ENCODE data around the gene TUBA4B. TPM values are rescaled to one million over a fixed set of nuclear protein-coding genes. Genes with fewer than 3 reads are reported as not detected.

Gene TUBA4B
- total RNA-seq, 1 experiment from 2014 or later, result 0.28 TPM

- Histone ChIP-seq H3K36me3 (replicated peaks; ENCODE audit: control insufficient read depth, insufficient read depth, low read length) (no peaks in the 10 kb centered on the region), H3K4me3 (ENCODE audit: insufficient read depth, low read depth, low read length) (no peak overlapping the region), H3K27me3 (ENCODE audit: control insufficient read depth, insufficient read depth, low read length) (peaks cover 2% of the 10 kb centered on the region; the same call in 1 of the 2 replicates)
- DNase-seq, result no peak
Measured at GRCh38 chr2:219270055-219270372, 17.0 kb downstream of the TUBA4B start.

- Histone ChIP-seq H3K27me3 (ENCODE audit: control insufficient read depth, insufficient read depth, low read length) (peaks cover 2% of the 10 kb centered on the region; the same call in 1 of the 2 replicates), H3K4me3 (ENCODE audit: insufficient read depth, low read depth, low read length) (no peak overlapping the region), H3K36me3 (replicated peaks; ENCODE audit: control insufficient read depth, insufficient read depth, low read length) (no peaks in the 10 kb centered on the region)
- DNase-seq, result no peak
Measured at GRCh38 chr2:219271021-219271420, 18.0 kb downstream of the TUBA4B start.

- DNase-seq, result no peak
- Histone ChIP-seq H3K36me3 (replicated peaks; ENCODE audit: control insufficient read depth, insufficient read depth, low read length) (no peaks in the 10 kb centered on the region), H3K4me3 (ENCODE audit: insufficient read depth, low read depth, low read length) (no peak overlapping the region), H3K27me3 (ENCODE audit: control insufficient read depth, insufficient read depth, low read length) (peaks cover 2% of the 10 kb centered on the region; the same call in 1 of the 2 replicates)
Measured at GRCh38 chr2:219272356-219272755, 19.3 kb downstream of the TUBA4B start.

DNA sequence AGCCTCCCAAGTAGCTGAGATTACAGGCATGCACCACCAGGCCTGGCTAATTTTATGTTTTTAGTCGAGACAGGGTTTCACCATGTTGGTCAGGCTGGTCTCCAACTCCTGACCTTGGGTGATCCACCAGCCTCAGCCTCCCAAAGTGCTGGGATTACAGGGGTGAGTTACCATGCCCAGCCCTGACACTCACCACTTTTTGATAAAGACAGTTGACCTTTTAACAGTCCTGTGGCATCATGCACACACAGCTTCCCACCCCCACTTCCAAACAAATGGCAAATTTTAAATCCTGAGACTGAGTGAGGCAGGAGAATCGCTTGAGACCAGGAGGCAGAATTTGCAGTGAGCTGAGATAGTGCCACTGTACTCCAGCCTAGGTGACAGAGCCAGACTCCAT lies 20.0 kb downstream of the TUBA4B start:
- Histone ChIP-seq H3K36me3 (replicated peaks; ENCODE audit: control insufficient read depth, insufficient read depth, low read length) (no peaks in the 10 kb centered on the region), H3K27me3 (ENCODE audit: control insufficient read depth, insufficient read depth, low read length) (peaks cover 2% of the 10 kb centered on the region; the same call in 1 of the 2 replicates), H3K4me3 (ENCODE audit: insufficient read depth, low read depth, low read length) (no peak overlapping the region)
- no peak for DNase-seq

DNA sequence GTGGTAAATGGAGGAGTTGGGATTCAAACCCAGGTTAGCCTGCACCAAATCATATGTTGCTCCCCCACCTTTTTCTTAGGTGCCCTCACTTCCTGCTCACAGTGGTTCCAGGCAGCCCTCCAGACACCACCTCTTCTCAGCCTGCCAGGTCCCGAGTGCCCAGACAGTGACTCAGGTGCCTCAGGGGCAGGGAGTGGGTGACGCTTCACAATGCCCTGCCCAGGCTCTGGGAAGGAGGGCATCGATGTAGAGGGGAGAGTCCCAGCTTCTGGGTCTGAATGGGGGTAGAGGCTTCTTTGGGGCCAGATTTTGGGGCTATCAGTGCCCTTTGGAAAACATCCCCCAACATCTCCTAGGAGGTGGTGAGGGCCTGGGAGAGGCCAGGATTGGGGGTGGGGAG lies 20.9 kb downstream of the TUBA4B start:
- Histone ChIP-seq H3K4me3 (ENCODE audit: insufficient read depth, low read depth, low read length) (no peak overlapping the region), H3K36me3 (replicated peaks; ENCODE audit: control insufficient read depth, insufficient read depth, low read length) (no peaks in the 10 kb centered on the region), H3K27me3 (ENCODE audit: control insufficient read depth, insufficient read depth, low read length) (peaks cover 2% of the 10 kb centered on the region; the same call in 1 of the 2 replicates)
- no peak for DNase-seq

GRCh38 chr2:219274361-219274921 lies 21.4 kb downstream of the TUBA4B start:
- peak; percentile 76 for DNase-seq
- Histone ChIP-seq H3K36me3 (replicated peaks; ENCODE audit: control insufficient read depth, insufficient read depth, low read length) (no peaks in the 10 kb centered on the region), H3K27me3 (ENCODE audit: control insufficient read depth, insufficient read depth, low read length) (no peaks in the 10 kb centered on the region; the same call in 1 of the 2 replicates), H3K4me3 (ENCODE audit: insufficient read depth, low read depth, low read length) (no peak overlapping the region)

DNA sequence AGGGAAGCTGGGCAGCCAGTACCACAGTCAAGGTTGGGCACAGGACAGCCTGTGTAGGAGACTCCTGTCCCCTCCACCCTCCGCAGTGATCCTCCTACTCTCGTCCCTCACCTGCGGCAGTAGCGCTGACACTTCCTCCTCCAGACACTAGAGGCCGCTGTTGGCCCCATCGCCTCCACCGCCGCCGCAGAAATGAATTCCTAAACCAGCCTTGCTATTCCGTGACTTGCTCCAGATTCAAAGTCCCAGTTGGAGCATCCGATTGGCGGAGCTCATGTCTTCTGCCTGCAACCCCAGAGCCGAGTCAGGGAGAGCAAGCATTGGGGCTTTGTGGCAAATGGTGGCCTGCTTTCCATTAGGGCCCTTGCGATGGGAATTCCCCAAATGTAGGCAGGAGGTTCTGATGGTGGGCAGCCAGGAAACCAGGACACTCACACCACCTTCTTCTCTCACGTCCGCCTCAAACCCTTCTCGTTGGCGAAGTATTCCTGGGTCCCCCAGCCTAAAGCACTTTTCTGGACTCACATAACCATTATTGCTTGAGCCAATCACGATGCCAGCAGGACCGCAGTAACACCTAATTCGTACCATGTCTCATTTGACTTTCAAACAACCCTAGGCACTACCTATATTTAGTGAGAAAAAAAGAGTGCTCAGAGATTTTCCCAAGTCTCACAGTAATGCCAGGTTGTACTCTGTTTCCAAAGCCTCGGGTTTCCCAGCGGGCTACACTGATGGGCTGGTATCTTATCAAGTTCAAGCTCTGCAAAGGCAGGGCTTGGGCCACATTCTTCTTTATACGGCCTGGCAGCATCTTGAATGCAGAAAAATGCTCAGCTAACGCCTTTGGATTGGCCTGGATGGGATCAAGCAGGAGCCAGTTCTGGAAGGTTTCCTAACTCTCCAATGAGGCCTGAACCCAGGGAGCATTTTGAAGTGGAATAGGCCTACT lies 24.9 kb downstream of the TUBA4B start:
- Histone ChIP-seq H3K4me3 (ENCODE audit: insufficient read depth, low read depth, low read length) (peak overlapping the region; percentile 1; the same call in 1 of the 2 replicates), H3K27me3 (ENCODE audit: control insufficient read depth, insufficient read depth, low read length) (no peaks in the 10 kb centered on the region; the same call in 1 of the 2 replicates), H3K36me3 (replicated peaks; ENCODE audit: control insufficient read depth, insufficient read depth, low read length) (peaks cover 2% of the 10 kb centered on the region)
- DNase-seq, result peak; percentile 91

GRCh38 chr2:219278655-219279150 lies 25.7 kb downstream of the TUBA4B start:
- H3K36me3 ChIP-seq (replicated peaks; ENCODE audit: control insufficient read depth, insufficient read depth, low read length), result peaks cover 2% of the 10 kb centered on the region
- H3K4me3 ChIP-seq (ENCODE audit: insufficient read depth, low read depth, low read length), result peak overlapping the region; percentile 39; the same call in 1 of the 2 replicates
- DNase-seq, result no peak
- no peaks in the 10 kb centered on the region; the same call in 1 of the 2 replicates for H3K27me3 ChIP-seq (ENCODE audit: control insufficient read depth, insufficient read depth, low read length)

DNA sequence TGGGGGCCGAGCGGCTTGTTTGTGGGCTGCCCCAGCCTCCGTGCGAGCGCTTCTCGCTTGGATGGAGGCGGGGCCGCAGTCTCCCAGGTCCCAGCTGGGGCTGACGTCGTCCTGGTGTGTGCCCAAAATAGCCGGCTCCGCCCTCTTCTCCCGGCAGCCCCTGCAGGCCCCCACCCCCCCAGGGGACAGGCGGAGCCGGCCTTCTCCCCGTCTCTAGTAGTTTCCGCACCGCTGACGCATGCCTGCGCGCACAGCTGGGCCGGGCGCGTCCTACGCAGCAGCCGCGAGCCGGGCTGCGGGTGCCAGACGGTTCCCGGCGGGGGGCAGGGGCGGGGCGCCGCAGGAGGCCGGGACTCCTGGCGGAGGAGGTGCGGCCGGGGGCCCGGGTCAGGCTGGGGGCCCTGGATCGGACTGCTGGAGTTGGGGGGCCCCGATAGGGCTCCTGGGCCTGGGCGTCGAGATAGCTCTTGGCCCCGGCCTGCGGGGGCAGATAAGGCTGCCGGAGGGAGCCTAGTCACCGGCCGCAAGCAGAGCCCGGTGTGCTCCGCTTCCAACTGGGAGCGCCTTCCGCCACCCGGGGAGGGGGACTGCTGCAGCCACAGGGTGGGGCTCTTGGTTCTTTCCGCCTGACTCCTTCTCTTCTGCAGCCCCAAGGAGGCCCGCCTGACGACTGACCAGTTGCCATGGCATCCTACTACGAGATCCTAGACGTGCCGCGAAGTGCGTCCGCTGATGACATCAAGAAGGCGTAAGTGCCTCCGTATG lies 26.3 kb downstream of the TUBA4B start, which contains the start of gene DNAJB2:
DNAJB2 (plus strand) TSS at position 216 of the 765 bp plus-strand sequence; CDS start at position 684, 468 bp downstream.
- H3K4me3 ChIP-seq (ENCODE audit: insufficient read depth, low read depth, low read length), result peak within 1 kb of the TSS; percentile 70

DNA sequence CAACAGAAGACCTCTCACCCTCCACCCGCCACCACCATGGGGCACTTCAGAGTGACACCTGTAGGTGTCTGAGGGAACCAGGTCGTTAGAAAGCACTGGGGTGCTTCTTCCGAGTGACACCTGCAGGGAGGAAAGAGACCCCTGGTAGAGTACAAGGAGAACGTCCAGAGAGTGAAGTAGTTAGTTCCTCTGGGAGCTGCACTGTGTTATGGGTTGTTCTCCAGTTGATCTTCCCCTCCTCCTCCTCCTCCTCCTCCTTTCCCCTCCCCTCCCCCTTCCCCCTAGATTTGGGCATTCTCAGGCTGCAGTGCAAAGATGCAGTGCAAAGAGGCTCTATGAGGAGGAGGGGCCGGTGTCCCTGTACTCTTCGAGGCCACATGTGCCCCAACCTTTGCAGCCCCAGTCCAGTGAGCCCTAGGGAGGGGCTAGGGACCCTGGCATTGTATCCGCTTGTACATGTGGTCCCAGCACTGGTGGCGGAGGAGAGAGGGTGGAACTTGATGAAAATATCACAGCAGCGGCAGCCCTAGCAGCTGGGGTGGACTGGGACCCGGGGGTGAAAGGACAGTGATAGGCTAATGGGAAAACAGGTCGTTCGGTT lies 27.0 kb downstream of the TUBA4B start:
- DNase-seq, result peak; percentile 59

More for the DNA sequence above, 26.3 kb downstream of the TUBA4B start, which contains the start of gene DNAJB2:
- no peaks in the 10 kb centered on the region; the same call in 1 of the 2 replicates for H3K27me3 ChIP-seq (ENCODE audit: control insufficient read depth, insufficient read depth, low read length)
- peaks cover 3% of the 10 kb centered on the region for H3K36me3 ChIP-seq (replicated peaks; ENCODE audit: control insufficient read depth, insufficient read depth, low read length)
- peak; percentile 100 for DNase-seq

DNA sequence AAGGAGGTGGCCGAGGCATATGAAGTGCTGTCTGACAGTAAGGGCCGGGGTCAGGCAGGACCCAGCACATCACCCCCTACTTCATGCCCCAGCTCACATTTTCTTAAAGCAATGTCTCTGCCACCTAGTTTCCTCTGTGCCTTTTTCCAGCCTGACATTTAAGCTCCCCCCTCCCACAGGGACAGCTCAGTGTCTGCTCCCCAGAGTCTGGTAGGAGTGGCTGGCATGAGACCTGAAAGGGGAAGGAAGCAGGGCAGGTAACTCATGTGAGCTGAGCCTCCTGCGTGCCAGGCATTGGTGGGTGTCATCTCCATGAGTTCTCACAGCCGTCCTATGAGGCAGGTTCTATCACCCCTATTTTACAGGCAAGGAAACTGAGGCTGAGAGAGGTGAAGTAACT lies 27.6 kb downstream of the TUBA4B start:
- DNase-seq, result no peak
- H3K27me3 ChIP-seq (ENCODE audit: control insufficient read depth, insufficient read depth, low read length), result no peaks in the 10 kb centered on the region; the same call in 1 of the 2 replicates
- no peak overlapping the region for H3K4me3 ChIP-seq (ENCODE audit: insufficient read depth, low read depth, low read length)
- peaks cover 3% of the 10 kb centered on the region for H3K36me3 ChIP-seq (replicated peaks; ENCODE audit: control insufficient read depth, insufficient read depth, low read length)

More for the DNA sequence above, 27.0 kb downstream of the TUBA4B start:
- H3K4me3 ChIP-seq (ENCODE audit: insufficient read depth, low read depth, low read length), result peak overlapping the region; percentile 70
- no peaks in the 10 kb centered on the region; the same call in 1 of the 2 replicates for H3K27me3 ChIP-seq (ENCODE audit: control insufficient read depth, insufficient read depth, low read length)
- peaks cover 3% of the 10 kb centered on the region for H3K36me3 ChIP-seq (replicated peaks; ENCODE audit: control insufficient read depth, insufficient read depth, low read length)

DNA sequence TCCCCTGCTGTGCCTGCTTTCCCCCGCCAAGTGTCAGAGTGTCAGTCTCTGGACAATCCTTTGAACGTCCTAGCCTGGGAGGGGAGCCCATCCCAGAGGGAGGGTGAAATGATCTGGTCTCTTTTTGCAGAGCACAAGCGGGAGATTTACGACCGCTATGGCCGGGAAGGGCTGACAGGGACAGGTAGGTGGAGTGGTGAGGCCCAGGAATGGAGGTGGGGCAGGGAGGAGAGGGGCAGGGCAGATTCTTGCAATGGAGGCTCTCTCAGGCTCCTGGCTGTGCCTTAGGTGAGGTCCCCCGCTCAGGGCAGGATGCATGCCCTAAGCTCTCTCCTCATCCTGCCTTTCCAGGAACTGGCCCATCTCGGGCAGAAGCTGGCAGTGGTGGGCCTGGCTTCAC lies 28.5 kb downstream of the TUBA4B start:
- Histone ChIP-seq H3K27me3 (ENCODE audit: control insufficient read depth, insufficient read depth, low read length) (no peaks in the 10 kb centered on the region; the same call in 1 of the 2 replicates), H3K36me3 (replicated peaks; ENCODE audit: control insufficient read depth, insufficient read depth, low read length) (peaks cover 3% of the 10 kb centered on the region), H3K4me3 (ENCODE audit: insufficient read depth, low read depth, low read length) (no peak overlapping the region)
- peak; percentile 23 for DNase-seq

DNA sequence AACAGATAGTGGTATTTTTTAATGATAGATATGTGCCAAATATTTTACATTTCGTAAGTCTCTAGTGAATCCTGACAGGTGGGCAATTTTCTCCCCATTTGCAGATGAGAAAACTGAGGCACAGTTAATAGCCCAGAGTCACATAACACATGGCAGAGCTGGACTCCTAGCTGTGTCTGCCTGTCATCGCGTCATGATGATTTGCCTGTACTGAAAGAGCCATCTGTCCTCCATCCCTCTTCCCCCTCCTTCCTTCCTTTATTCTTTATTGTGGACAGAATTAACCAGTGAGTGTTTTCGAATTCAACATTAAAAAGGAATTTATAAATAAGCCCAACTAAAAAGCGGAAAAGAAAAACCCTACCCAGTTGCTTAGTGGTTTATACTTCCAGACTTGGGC lies 29.3 kb downstream of the TUBA4B start:
- H3K4me3 ChIP-seq (ENCODE audit: insufficient read depth, low read depth, low read length), result no peak overlapping the region

More for the DNA sequence above, 29.3 kb downstream of the TUBA4B start:
- DNase-seq, result no peak
- Histone ChIP-seq H3K27me3 (ENCODE audit: control insufficient read depth, insufficient read depth, low read length) (no peaks in the 10 kb centered on the region; the same call in 1 of the 2 replicates), H3K36me3 (replicated peaks; ENCODE audit: control insufficient read depth, insufficient read depth, low read length) (peaks cover 3% of the 10 kb centered on the region)
